Measurements from ENCODE around the gene CERS6.

The CERS6 gene

DNA sequence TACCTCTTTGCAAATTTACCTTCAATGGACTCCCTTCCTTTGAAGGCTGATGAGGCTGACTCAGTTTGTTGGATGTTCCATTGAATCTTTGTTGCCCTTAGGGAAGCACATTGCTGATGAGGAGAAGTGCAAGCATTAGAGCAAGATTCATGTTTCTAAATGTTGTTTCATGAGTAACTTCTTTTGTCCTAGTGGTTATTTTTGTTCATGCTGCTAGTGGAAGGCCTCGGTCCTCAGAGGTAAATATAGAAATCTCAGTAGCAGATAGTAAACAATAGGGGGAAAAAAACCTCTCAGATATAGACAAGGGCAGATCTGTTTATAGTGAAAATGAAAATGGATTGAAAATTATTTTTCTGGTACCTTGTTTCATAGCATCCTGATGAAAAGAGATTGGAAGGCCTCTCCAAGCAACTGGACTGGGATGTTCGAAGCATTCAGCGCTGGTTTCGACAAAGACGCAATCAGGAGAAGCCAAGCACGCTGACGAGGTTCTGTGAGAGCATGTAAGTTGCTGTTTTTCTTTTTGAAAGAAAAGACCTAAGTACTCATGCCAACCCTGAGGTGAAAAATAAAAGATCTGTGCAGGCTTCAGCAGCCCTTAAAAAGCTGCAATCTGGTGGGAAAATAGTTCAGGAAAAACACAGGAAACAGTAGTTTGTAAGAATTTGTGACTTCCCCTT, 104.9 kb downstream of the CERS6 start:
- TF ChIP-seq CTCF (IDR thresholded peaks at IDR 0.05; ENCODE audit: control insufficient read depth, extremely low read depth, insufficient read depth) = no peak
- DNase-seq (ENCODE audit: low read depth) = no peak
- H3K4me3 ChIP-seq (ENCODE audit: low read depth, low read length) = no peak overlapping the region

DNA sequence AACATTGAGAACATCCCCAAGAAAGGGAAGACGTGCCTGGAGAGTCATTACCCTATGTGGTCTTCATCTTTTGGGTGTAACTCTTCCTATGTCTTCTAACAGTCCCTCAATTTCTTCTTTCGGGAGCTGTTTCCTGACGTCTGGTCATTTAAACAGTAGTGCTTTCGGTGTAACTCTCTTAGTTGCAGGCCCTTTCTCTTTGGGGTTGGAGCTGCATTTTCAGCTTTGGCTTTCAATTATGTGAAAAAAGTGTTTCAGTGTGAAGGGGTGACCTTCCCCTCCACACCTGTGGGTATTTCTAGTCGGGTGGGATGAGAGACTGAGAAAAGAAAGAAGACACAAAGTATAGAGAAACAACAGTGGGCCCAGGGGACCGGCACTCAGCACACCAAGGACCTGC, 105.9 kb downstream of the CERS6 start:
- TF ChIP-seq CTCF (IDR thresholded peaks at IDR 0.05; ENCODE audit: control insufficient read depth, extremely low read depth, insufficient read depth) = no peak
- no peak for DNase-seq (ENCODE audit: low read depth)
- H3K4me3 ChIP-seq (ENCODE audit: low read depth, low read length) = no peak overlapping the region

- no peak overlapping the region for H3K4me3 ChIP-seq (ENCODE audit: low read depth, low read length)
- no peak for DNase-seq (ENCODE audit: low read depth)
- no peak for TF ChIP-seq CTCF (IDR thresholded peaks at IDR 0.05; ENCODE audit: control insufficient read depth, extremely low read depth, insufficient read depth)
Measured at GRCh38 chr2:168562971-168563370, 106.9 kb downstream of the CERS6 start.

GRCh38 chr2:168564641-168565040, 108.6 kb downstream of the CERS6 start:
- no peak for TF ChIP-seq CTCF (IDR thresholded peaks at IDR 0.05; ENCODE audit: control insufficient read depth, extremely low read depth, insufficient read depth)
- DNase-seq (ENCODE audit: low read depth) = no peak
- no peak overlapping the region for H3K4me3 ChIP-seq (ENCODE audit: low read depth, low read length)

DNA sequence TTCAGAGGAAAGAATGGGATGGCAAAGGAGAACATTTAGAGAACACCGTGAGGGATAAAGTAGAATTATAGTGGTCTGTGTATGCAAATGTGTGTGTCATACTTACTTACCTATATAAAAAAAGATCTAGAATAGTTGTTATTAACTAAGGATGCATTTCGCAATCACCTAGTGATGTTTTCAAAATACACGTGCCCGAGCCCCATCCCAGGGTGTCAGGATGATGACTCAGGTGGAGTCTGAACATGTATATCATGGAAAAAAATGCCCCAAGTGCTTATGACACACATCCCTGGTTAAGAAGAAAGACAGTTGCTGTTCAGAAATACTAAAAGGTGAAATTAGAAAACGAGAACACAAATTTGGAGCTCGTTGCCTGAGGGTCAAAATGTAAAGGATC, 109.0 kb downstream of the CERS6 start:
- TF ChIP-seq CTCF (IDR thresholded peaks at IDR 0.05; ENCODE audit: control insufficient read depth, extremely low read depth, insufficient read depth) = no peak
- no peak for DNase-seq (ENCODE audit: low read depth)
- H3K4me3 ChIP-seq (ENCODE audit: low read depth, low read length) = no peak overlapping the region

- DNase-seq (ENCODE audit: low read depth) = no peak
- no peak for TF ChIP-seq CTCF (IDR thresholded peaks at IDR 0.05; ENCODE audit: control insufficient read depth, extremely low read depth, insufficient read depth)
- no peak overlapping the region for H3K4me3 ChIP-seq (ENCODE audit: low read depth, low read length)
Measured at GRCh38 chr2:168565512-168565911, 109.4 kb downstream of the CERS6 start.
